ENCODE data around the gene PPP2R5E.

PPP2R5E gene

DNA sequence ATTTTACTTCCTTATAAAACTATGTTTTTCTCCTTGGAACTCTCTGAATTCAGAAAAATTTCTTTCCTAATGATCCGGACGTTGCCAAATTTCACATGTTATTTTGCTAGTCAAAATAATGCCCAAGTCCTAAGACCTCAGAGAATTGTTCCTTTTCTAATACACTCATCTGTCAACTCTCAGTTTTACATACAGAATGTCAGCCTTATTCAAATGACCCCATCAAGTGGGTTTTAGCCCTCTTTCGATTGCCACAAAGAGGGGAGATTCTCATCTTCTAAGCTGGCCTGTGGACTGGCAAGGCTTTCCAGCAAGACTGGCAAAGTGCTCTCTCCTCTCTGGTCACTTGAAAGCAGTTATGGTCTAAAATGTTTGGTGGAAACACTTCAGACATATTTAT, 125.2 kb downstream of the PPP2R5E start:
- H3K4me3 ChIP-seq (ENCODE audit: low read length) = no peak overlapping the region
- peaks cover 6% of the 10 kb centered on the region for H3K36me3 ChIP-seq (ENCODE audit: control insufficient read depth, insufficient read depth, low read length)
- H3K9ac ChIP-seq (ENCODE audit: low read length) = no peak overlapping the region

DNA sequence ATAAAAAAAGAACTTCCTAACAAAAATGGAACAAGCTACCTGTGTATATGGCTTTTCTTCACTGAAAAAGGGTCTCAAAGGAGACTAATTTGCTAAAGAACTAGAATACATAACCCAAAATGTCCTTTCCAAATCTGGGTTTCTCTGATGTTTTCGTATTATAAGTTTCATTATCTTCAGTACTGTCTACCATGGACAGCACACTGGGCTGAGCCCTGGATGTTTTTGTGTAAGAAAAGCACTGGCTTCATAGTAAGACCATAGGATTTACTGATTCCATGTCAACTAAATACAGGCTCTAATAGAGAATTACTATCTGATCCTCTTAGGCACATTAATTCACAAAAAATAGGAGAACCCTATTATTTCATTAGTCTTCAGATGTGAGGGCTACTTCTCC, 130.2 kb downstream of the PPP2R5E start:
- no peaks in the 10 kb centered on the region for H3K9me3 ChIP-seq (ENCODE audit: control insufficient read depth, low read length)
- H3K4me1 ChIP-seq (ENCODE audit: control insufficient read depth, insufficient read depth, low read length) = no peaks in the 10 kb centered on the region
- no peaks in the 10 kb centered on the region for H3K36me3 ChIP-seq (ENCODE audit: control insufficient read depth, insufficient read depth, low read length)
- H3K27me3 ChIP-seq (ENCODE audit: control insufficient read depth, insufficient read depth, low read length) = no peaks in the 10 kb centered on the region
- H3K9ac ChIP-seq (ENCODE audit: low read length) = no peak overlapping the region
- H3K4me3 ChIP-seq (ENCODE audit: low read length) = no peak overlapping the region

More for the DNA sequence above, 125.2 kb downstream of the PPP2R5E start:
- H3K4me1 ChIP-seq (ENCODE audit: control insufficient read depth, insufficient read depth, low read length) = no peaks in the 10 kb centered on the region
- no peaks in the 10 kb centered on the region for H3K27me3 ChIP-seq (ENCODE audit: control insufficient read depth, insufficient read depth, low read length)
- no peaks in the 10 kb centered on the region for H3K9me3 ChIP-seq (ENCODE audit: control insufficient read depth, low read length)

DNA sequence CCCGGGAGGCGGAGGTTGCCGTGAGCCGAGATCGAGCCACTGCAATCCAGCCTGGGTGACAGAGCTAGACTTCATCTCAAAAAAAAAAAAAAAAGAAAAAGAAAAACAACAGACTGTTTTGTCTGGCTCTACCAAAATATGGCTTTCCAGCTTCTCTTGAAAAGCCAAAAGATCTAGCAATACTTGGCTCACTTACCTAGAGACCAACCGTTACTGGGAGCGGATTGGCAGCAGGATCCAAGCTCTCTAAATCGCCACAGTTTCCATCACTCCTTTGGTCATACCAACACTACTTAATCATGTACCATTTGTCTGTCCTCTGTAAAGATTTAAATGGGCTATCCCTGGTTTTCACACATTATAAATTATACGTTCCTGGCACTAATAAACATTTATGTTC, 136.8 kb downstream of the PPP2R5E start:
- no peak overlapping the region for H3K9ac ChIP-seq (ENCODE audit: low read length)
- no peak overlapping the region for H3K4me3 ChIP-seq (ENCODE audit: low read length)
- no peaks in the 10 kb centered on the region for H3K27me3 ChIP-seq (ENCODE audit: control insufficient read depth, insufficient read depth, low read length)
- H3K36me3 ChIP-seq (ENCODE audit: control insufficient read depth, insufficient read depth, low read length) = no peaks in the 10 kb centered on the region
- no peaks in the 10 kb centered on the region for H3K4me1 ChIP-seq (ENCODE audit: control insufficient read depth, insufficient read depth, low read length)
- H3K9me3 ChIP-seq (ENCODE audit: control insufficient read depth, low read length) = no peaks in the 10 kb centered on the region

DNA sequence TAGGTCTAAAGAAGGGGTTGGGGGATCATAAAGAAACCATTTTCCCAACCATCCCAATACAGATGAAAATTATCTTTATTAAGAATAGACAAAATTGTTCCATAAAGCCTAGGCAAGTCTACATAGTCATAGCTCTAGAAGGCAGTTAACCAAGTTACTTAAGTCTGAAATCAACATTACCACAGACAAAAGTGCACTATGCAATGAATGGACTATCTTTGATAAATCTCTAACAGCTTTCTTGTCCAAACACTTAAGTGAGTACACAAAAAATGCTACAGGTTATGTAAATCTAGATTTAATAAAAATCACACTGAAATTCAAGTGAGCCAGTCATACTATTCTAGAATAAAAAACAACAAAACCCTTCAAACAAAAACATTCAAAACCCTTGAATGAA, 137.5 kb downstream of the PPP2R5E start:
- no peaks in the 10 kb centered on the region for H3K4me1 ChIP-seq (ENCODE audit: control insufficient read depth, insufficient read depth, low read length)
- H3K9me3 ChIP-seq (ENCODE audit: control insufficient read depth, low read length) = no peaks in the 10 kb centered on the region
- no peak overlapping the region for H3K9ac ChIP-seq (ENCODE audit: low read length)
- H3K36me3 ChIP-seq (ENCODE audit: control insufficient read depth, insufficient read depth, low read length) = no peaks in the 10 kb centered on the region
- H3K4me3 ChIP-seq (ENCODE audit: low read length) = no peak overlapping the region
- H3K27me3 ChIP-seq (ENCODE audit: control insufficient read depth, insufficient read depth, low read length) = no peaks in the 10 kb centered on the region

DNA sequence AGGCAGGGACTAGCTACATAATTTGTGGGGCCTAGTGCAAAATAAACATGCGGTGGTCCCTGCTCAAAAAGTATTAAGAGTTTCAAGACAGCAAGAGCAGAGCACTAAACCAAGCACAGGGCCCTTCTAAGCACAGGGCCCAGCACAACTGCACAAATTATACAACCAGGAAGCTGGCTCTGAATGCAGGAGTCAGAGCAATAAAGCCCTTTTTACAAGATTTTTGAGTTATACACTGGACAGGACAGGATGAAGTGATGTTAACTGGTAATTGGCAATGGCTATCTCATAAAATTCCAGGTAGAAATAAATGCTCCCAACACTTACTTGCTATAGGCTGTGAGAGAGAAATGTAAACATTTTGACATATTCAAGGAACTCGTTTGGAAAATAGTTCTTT, 138.3 kb downstream of the PPP2R5E start:
- Histone ChIP-seq H3K4me3 (ENCODE audit: low read length) (no peak overlapping the region), H3K9me3 (ENCODE audit: control insufficient read depth, low read length) (no peaks in the 10 kb centered on the region), H3K9ac (ENCODE audit: low read length) (no peak overlapping the region), H3K27me3 (ENCODE audit: control insufficient read depth, insufficient read depth, low read length) (no peaks in the 10 kb centered on the region), H3K36me3 (ENCODE audit: control insufficient read depth, insufficient read depth, low read length) (no peaks in the 10 kb centered on the region), H3K4me1 (ENCODE audit: control insufficient read depth, insufficient read depth, low read length) (no peaks in the 10 kb centered on the region)

DNA sequence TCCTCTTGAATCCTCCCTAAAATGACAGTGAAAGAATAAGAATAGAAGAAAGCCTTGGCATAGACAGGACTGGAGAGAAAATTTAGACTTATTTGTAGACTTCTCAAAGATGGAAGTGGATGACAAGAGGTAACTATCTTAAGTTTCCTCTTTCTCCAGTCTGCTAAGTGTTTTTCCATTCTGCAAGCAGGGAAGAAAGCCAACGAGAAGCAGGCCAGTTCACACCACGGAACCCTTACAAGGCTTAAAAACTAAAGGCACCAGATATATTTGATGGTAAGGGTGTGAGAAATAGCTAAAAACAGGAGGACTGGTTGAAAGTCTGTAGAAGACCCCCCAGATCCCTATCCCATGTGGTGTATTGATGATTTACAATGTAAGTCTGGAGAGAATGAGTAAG, 141.5 kb downstream of the PPP2R5E start:
- no peak overlapping the region for H3K9ac ChIP-seq (ENCODE audit: low read length)
- no peak overlapping the region for H3K4me3 ChIP-seq (ENCODE audit: low read length)
- no peaks in the 10 kb centered on the region for H3K4me1 ChIP-seq (ENCODE audit: control insufficient read depth, insufficient read depth, low read length)
- H3K27me3 ChIP-seq (ENCODE audit: control insufficient read depth, insufficient read depth, low read length) = no peaks in the 10 kb centered on the region
- no peaks in the 10 kb centered on the region for H3K36me3 ChIP-seq (ENCODE audit: control insufficient read depth, insufficient read depth, low read length)
- H3K9me3 ChIP-seq (ENCODE audit: control insufficient read depth, low read length) = no peaks in the 10 kb centered on the region

DNA sequence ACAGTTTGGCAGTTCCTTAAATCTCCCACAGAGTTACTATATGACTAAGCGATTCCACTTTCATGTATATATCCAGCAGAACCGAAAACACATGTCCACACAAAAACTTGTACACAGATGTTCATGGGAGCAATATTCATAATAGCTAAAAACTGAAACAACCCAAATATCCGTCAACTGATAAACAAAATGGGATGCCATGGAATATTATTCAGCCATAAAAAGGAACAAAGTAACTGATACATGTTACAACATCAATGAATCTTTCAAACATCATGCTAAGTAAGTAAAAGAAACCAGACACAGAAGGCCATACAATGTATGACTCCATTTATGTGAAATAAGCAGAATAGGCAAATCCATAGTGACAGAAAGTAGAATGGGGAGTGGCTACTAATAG, 144.2 kb downstream of the PPP2R5E start:
- Histone ChIP-seq H3K4me1 (ENCODE audit: control insufficient read depth, insufficient read depth, low read length) (no peaks in the 10 kb centered on the region), H3K4me3 (ENCODE audit: low read length) (no peak overlapping the region), H3K9me3 (ENCODE audit: control insufficient read depth, low read length) (no peaks in the 10 kb centered on the region), H3K9ac (ENCODE audit: low read length) (no peak overlapping the region), H3K36me3 (ENCODE audit: control insufficient read depth, insufficient read depth, low read length) (no peaks in the 10 kb centered on the region), H3K27me3 (ENCODE audit: control insufficient read depth, insufficient read depth, low read length) (no peaks in the 10 kb centered on the region)

DNA sequence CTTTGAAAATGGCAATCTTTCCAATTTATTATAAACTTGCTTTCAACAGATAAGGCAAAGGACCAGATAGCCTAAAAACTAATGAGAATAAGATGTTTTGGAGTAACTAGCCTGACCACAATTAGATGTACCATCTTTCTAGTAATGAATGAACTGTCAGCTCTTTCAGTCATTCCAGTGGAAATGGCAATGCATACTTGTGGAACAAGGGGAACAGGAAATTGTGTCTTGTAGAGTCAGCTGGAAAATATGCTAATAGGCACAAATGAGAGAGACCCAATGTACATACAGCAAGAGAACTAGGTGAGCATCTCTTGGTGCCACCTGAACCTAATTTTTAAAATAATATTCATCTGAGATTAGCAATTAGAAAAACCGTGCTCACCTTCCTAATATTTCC, 148.3 kb downstream of the PPP2R5E start:
- H3K4me1 ChIP-seq (ENCODE audit: control insufficient read depth, insufficient read depth, low read length) = no peaks in the 10 kb centered on the region

DNA sequence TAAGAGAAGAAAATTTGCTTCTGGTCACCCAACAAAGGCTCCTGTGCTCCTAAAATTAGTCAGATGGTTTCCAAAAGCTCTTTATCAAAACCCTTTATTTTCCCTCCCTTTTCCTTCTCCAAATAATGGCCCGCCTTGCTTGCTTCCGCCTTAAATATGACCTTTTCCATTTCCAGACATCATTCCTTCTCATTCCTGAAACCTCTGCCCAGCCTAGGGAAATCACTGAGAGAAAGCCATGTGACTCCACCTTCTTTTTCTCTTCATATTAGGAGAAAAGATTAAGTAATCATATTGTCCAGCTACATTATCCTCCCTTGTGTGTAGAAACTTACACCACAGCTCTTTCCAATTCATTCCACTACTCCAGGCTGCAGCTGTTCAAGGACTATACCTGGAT, 148.7 kb downstream of the PPP2R5E start:
- no peaks in the 10 kb centered on the region for H3K4me1 ChIP-seq (ENCODE audit: control insufficient read depth, insufficient read depth, low read length)
- H3K4me3 ChIP-seq (ENCODE audit: low read length) = no peak overlapping the region
- H3K9ac ChIP-seq (ENCODE audit: low read length) = no peak overlapping the region
- H3K36me3 ChIP-seq (ENCODE audit: control insufficient read depth, insufficient read depth, low read length) = no peaks in the 10 kb centered on the region
- no peaks in the 10 kb centered on the region for H3K9me3 ChIP-seq (ENCODE audit: control insufficient read depth, low read length)
- no peaks in the 10 kb centered on the region for H3K27me3 ChIP-seq (ENCODE audit: control insufficient read depth, insufficient read depth, low read length)

More for the DNA sequence above, 148.3 kb downstream of the PPP2R5E start:
- Histone ChIP-seq H3K4me3 (ENCODE audit: low read length) (no peak overlapping the region), H3K36me3 (ENCODE audit: control insufficient read depth, insufficient read depth, low read length) (no peaks in the 10 kb centered on the region), H3K9ac (ENCODE audit: low read length) (no peak overlapping the region), H3K9me3 (ENCODE audit: control insufficient read depth, low read length) (no peaks in the 10 kb centered on the region), H3K27me3 (ENCODE audit: control insufficient read depth, insufficient read depth, low read length) (no peaks in the 10 kb centered on the region)

DNA sequence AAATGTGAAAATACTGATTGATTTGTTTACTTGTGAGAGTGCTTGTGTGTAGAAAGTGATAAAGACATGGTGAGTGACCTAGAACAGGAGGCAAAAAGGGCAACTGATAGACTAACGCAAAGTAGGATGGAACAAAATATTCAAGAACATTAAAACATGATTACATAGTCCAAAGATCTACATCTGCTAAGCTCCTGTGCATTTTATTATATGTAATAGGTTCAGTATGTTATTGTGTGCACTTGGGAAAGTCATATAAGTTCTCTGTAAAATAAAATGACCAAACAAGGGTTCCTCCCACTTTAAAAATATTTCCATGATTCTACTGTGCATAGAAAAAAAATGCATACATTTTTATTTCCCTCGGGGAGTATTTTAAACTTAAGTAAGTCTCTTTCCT, 150.2 kb downstream of the PPP2R5E start:
- Histone ChIP-seq H3K4me1 (ENCODE audit: control insufficient read depth, insufficient read depth, low read length) (no peaks in the 10 kb centered on the region), H3K36me3 (ENCODE audit: control insufficient read depth, insufficient read depth, low read length) (no peaks in the 10 kb centered on the region), H3K9ac (ENCODE audit: low read length) (no peak overlapping the region), H3K9me3 (ENCODE audit: control insufficient read depth, low read length) (no peaks in the 10 kb centered on the region), H3K4me3 (ENCODE audit: low read length) (no peak overlapping the region), H3K27me3 (ENCODE audit: control insufficient read depth, insufficient read depth, low read length) (no peaks in the 10 kb centered on the region)

DNA sequence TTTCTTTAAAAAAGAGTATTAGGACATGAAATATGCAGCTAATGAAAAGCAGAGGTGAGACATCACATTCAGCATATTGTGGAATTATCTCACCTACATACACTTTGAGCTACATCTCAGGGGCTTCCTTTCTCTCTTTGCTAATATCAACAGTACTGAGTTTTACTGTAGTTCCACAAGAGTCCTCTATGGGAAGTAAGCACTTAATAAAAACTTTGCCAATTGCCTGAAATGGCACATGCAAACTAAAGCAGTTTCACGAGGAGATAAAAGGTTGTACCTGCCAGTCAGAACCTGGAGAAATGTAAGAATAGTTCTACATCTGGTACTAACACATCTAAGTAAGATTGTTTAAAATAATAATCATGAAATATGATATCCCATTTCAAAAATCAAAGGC, 150.9 kb downstream of the PPP2R5E start:
- no peaks in the 10 kb centered on the region for H3K36me3 ChIP-seq (ENCODE audit: control insufficient read depth, insufficient read depth, low read length)
- no peak overlapping the region for H3K4me3 ChIP-seq (ENCODE audit: low read length)
- H3K9me3 ChIP-seq (ENCODE audit: control insufficient read depth, low read length) = no peaks in the 10 kb centered on the region
- H3K27me3 ChIP-seq (ENCODE audit: control insufficient read depth, insufficient read depth, low read length) = no peaks in the 10 kb centered on the region
- H3K9ac ChIP-seq (ENCODE audit: low read length) = no peak overlapping the region
- no peaks in the 10 kb centered on the region for H3K4me1 ChIP-seq (ENCODE audit: control insufficient read depth, insufficient read depth, low read length)

DNA sequence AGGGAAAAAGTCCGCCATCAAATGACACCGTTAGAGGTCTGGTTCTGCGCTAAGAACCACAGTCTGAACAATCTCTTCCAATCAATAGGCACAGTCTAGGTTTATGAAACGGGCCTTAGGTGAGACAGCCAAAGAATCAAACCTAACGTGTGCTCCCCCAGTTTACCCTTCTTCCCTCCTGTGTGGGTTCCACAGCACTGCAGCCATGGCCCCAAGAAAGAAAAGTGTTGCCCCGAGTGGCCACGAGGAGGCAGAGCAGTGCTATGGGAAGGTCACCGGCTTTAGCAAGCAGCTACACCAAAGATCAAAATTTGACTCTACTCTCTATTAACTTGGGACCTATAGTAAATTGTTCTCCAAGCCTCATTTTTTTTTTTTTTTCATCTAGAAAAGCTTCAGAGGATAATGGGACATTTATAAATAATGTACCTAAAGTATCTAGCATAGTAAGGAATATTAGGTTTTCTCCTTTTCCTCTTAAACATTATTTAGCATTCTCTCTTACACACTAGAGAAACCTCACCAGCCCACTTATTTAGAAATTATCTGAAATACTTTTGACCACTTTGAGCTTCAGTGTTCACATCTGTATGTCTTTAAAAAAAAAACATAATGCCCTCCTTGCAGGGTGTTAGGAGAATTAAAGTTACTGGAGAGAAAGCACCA, 154.3 kb downstream of the PPP2R5E start:
- H3K4me1 ChIP-seq (ENCODE audit: control insufficient read depth, insufficient read depth, low read length) = no peaks in the 10 kb centered on the region
- H3K36me3 ChIP-seq (ENCODE audit: control insufficient read depth, insufficient read depth, low read length) = no peaks in the 10 kb centered on the region

DNA sequence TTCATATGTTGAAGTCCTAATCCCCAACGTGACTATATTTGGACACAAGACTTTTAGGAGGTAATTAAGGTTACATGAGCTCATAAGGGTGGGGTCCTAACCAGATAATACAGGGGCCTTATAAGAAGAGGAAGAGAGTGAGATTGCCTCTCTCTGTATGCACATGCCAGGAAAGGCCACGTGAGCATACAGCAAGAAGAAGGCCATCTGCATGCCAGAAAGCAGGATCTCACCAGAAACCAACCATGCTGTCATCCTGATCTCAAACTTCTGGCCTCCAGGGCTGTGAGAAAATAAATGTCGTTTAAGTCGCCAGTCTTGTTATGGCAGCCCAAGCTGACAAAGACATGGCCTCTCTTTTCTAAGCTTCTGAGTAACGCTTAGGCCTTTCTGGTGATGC, 155.5 kb downstream of the PPP2R5E start:
- Histone ChIP-seq H3K4me1 (ENCODE audit: control insufficient read depth, insufficient read depth, low read length) (no peaks in the 10 kb centered on the region), H3K36me3 (ENCODE audit: control insufficient read depth, insufficient read depth, low read length) (no peaks in the 10 kb centered on the region), H3K9me3 (ENCODE audit: control insufficient read depth, low read length) (no peaks in the 10 kb centered on the region), H3K9ac (ENCODE audit: low read length) (no peak overlapping the region), H3K27me3 (ENCODE audit: control insufficient read depth, insufficient read depth, low read length) (no peaks in the 10 kb centered on the region), H3K4me3 (ENCODE audit: low read length) (no peak overlapping the region)

More for the DNA sequence above, 154.3 kb downstream of the PPP2R5E start:
- Histone ChIP-seq H3K27me3 (ENCODE audit: control insufficient read depth, insufficient read depth, low read length) (no peaks in the 10 kb centered on the region), H3K9me3 (ENCODE audit: control insufficient read depth, low read length) (no peaks in the 10 kb centered on the region), H3K9ac (ENCODE audit: low read length) (no peak overlapping the region), H3K4me3 (ENCODE audit: low read length) (no peak overlapping the region)
